Loucy (cell line): ENCODE measurements around the gene TXNDC5.

ENCODE experiments used
- H2AFZ ChIP-seq: fragments of 200-600 bp; sonication (generic); 2 replicates; pipeline ENCODE4 v1.6.0; 2016; ENCODE audit warnings: antibody characterized with exemption, mild to moderate bottlenecking, low read length, moderate library complexity
- H3F3A ChIP-seq: fragments of 200-600 bp; 2 replicates; pipeline ENCODE4 v1.6.0; 2016; ENCODE audit warnings: antibody characterized with exemption, low read depth, mild to moderate bottlenecking
- H3K27me3 ChIP-seq: fragments of 200-600 bp; sonication (generic); 2 replicates; pipeline ENCODE4 v1.6.1; 2014; ENCODE audit warnings: low read length, mild to moderate bottlenecking; ENCODE audit not compliant: insufficient read depth, poor library complexity, severe bottlenecking
- H3K36me3 ChIP-seq: fragments of 200-600 bp; sonication (generic); 2 replicates; pipeline ENCODE4 v1.6.1; 2016; ENCODE audit warnings: low read length; ENCODE audit not compliant: insufficient read depth
- H3K4me1 ChIP-seq: fragments of 200-600 bp; sonication (generic); 2 replicates; pipeline ENCODE4 v1.5.1; 2014; ENCODE audit warnings: low read length, mild to moderate bottlenecking; ENCODE audit not compliant: insufficient read depth, poor library complexity, severe bottlenecking
- H3K4me2 ChIP-seq: fragments of 200-600 bp; sonication (generic); 2 replicates; pipeline ENCODE4 v1.6.0; 2014; ENCODE audit warnings: antibody characterized with exemption, low read length, low read depth, mild to moderate bottlenecking; ENCODE audit not compliant: poor library complexity, severe bottlenecking
- H3K4me3 ChIP-seq: fragments of 200-600 bp; sonication (generic); 2 replicates; pipeline ENCODE4 v1.5.1; 2014; ENCODE audit warnings: low read length, mild to moderate bottlenecking, mixed read lengths; ENCODE audit not compliant: poor library complexity, severe bottlenecking
- H3K79me2 ChIP-seq: fragments of 200-600 bp; sonication (generic); 2 replicates; pipeline ENCODE4 v1.6.1; 2014; ENCODE audit warnings: low read length; ENCODE audit not compliant: insufficient read depth
- H3K9ac ChIP-seq: fragments of 200-600 bp; sonication (generic); 2 replicates; pipeline ENCODE4 v1.6.0; 2014; ENCODE audit warnings: mild to moderate bottlenecking, low read depth, low read length, moderate library complexity; ENCODE audit not compliant: poor library complexity, severe bottlenecking
- H3K9me2 ChIP-seq: fragments of 200-600 bp; sonication (generic); replicated peaks from 2 replicates; pipeline ENCODE4 v1.6.1; 2016; ENCODE audit warnings: low read depth, low read length, mixed read lengths
- H3K9me3 ChIP-seq: fragments of 200-600 bp; sonication (generic); 2 replicates; pipeline ENCODE4 v1.6.1; 2014; ENCODE audit warnings: mild to moderate bottlenecking, antibody characterized with exemption, low read length, low read depth; ENCODE audit not compliant: insufficient read depth
- H4K20me1 ChIP-seq: fragments of 200-600 bp; sonication (generic); 2 replicates; pipeline ENCODE4 v1.6.0; 2014; ENCODE audit warnings: antibody characterized with exemption, low read length, mild to moderate bottlenecking; ENCODE audit not compliant: insufficient read depth, poor library complexity, severe bottlenecking
- CTCF ChIP-seq: fragments of 200-600 bp; sonication (generic); conservative IDR thresholded peaks from 2 replicates; pipeline ENCODE4 v1.5.1; 2014; ENCODE audit warnings: mild to moderate bottlenecking, antibody characterized with exemption, low read length
- EZH2phosphoT487 ChIP-seq: fragments of 200-600 bp; IDR thresholded peaks from 2 replicates; pipeline ENCODE4 v1.6.1; 2018; ENCODE audit warnings: antibody characterized with exemption, mild to moderate bottlenecking, moderate library complexity, borderline replicate concordance

The TXNDC5 gene

GRCh38 chr6:7918403-7918802 is 7.8 kb upstream of the TXNDC5 start:
- TF ChIP-seq EZH2phosphoT487, result no peak
- no peak for TF ChIP-seq CTCF
- no peaks in the 10 kb centered on the region for H3K36me3 ChIP-seq

GRCh38 chr6:7917729-7918128 is 7.1 kb upstream of the TXNDC5 start:
- no peak overlapping the region for H3K9ac ChIP-seq
- no peak overlapping the region for H2AFZ ChIP-seq
- no peaks in the 10 kb centered on the region for H3K79me2 ChIP-seq

More at GRCh38 chr6:7918403-7918802, 7.8 kb upstream of the TXNDC5 start:
- no peaks in the 10 kb centered on the region for H3K79me2 ChIP-seq
- peaks cover 7% of the 10 kb centered on the region for H3K4me1 ChIP-seq
- H3K4me2 ChIP-seq, result no peak overlapping the region
- H3K9ac ChIP-seq, result no peak overlapping the region
- H2AFZ ChIP-seq, result no peak overlapping the region
- no peak overlapping the region for H3K4me3 ChIP-seq
- H3F3A ChIP-seq, result no peaks in the 10 kb centered on the region
- no peaks in the 10 kb centered on the region for H3K9me2 ChIP-seq
- H4K20me1 ChIP-seq, result no peaks in the 10 kb centered on the region
- H3K27me3 ChIP-seq, result no peaks in the 10 kb centered on the region
- H3K9me3 ChIP-seq, result no peaks in the 10 kb centered on the region

GRCh38 chr6:7916959-7917358 is 6.4 kb upstream of the TXNDC5 start:
- H3K36me3 ChIP-seq, result no peaks in the 10 kb centered on the region
- H3K4me1 ChIP-seq, result peaks cover 7% of the 10 kb centered on the region
- no peaks in the 10 kb centered on the region for H4K20me1 ChIP-seq
- no peaks in the 10 kb centered on the region for H3K79me2 ChIP-seq
- H2AFZ ChIP-seq, result no peak overlapping the region
- no peaks in the 10 kb centered on the region for H3K9me2 ChIP-seq
- H3F3A ChIP-seq, result no peaks in the 10 kb centered on the region; the same call in 1 of the 2 replicates
- H3K27me3 ChIP-seq, result no peaks in the 10 kb centered on the region
- H3K9me3 ChIP-seq, result no peaks in the 10 kb centered on the region
- no peak overlapping the region for H3K4me3 ChIP-seq
- no peak overlapping the region for H3K4me2 ChIP-seq
- H3K9ac ChIP-seq, result no peak overlapping the region
- TF ChIP-seq CTCF, result no peak
- TF ChIP-seq EZH2phosphoT487, result no peak

More at GRCh38 chr6:7917729-7918128, 7.1 kb upstream of the TXNDC5 start:
- no peaks in the 10 kb centered on the region for H4K20me1 ChIP-seq
- H3K27me3 ChIP-seq, result no peaks in the 10 kb centered on the region
- no peaks in the 10 kb centered on the region for H3F3A ChIP-seq
- no peaks in the 10 kb centered on the region for H3K9me3 ChIP-seq
- no peaks in the 10 kb centered on the region for H3K9me2 ChIP-seq
- peaks cover 7% of the 10 kb centered on the region for H3K4me1 ChIP-seq
- H3K4me2 ChIP-seq, result no peak overlapping the region
- no peak overlapping the region for H3K4me3 ChIP-seq
- no peaks in the 10 kb centered on the region for H3K36me3 ChIP-seq
- no peak for TF ChIP-seq EZH2phosphoT487
- TF ChIP-seq CTCF, result no peak
